Ovary (tissue), 1 donor: ENCODE results near the gene XYLT1.

Experiments
- EP300 ChIP-seq: sonication (generic); formaldehyde crosslinking; IDR thresholded peaks from one replicate; pipeline ENCODE4 v1.6.1; 2017; ENCODE audit warnings: antibody characterized with exemption
- POLR2A ChIP-seq: fragments of 450-650 bp; IDR thresholded peaks from one replicate; pipeline ENCODE4 v1.6.1; 2017; ENCODE audit warnings: antibody characterized with exemption, mild to moderate bottlenecking, moderate library complexity

DNA sequence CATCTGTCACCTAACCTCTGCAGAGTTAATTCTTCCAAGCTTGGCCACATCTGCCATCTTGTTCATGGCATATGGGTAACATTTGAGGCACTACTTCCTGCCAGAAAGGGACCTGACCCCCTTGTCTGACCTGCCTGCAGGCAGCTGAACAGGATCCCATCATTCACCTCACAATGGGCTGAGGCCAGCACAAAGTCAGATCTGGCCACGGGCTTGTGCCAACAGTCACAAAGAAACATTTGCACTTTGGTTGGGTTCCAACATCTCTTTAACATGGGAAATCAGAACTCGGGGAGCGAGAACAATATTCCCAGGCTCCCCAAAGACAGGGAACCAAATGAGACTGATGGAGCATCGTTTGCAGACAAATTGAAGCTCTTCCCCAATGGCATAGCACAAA lies 116.1 kb downstream of the XYLT1 start:
- TF ChIP-seq EP300 (no peak), POLR2A (no peak)
